HG03432 (cell line): Measurements from ENCODE around the gene GPAT3.
"Not testable (repeated sequence)": the region's sequence is repeated elsewhere in the genome, so short reads cannot be mapped to it uniquely, and the experiment has no call there.

Source experiments
- ATAC-seq: cut with Tn5 transposase; IDR thresholded peaks from one replicate; pipeline ENCODE4 v1.9.1; 2021; ENCODE audit warnings: mild to moderate bottlenecking, moderate library complexity; ENCODE audit not compliant: unreplicated experiment

The GPAT3 gene

GRCh38 chr4:83548151-83548905 is 12.4 kb downstream of the GPAT3 start:
- peak; percentile 92 for ATAC-seq

- no peak for ATAC-seq
Measured at GRCh38 chr4:83552083-83552482, 16.2 kb downstream of the GPAT3 start.

DNA sequence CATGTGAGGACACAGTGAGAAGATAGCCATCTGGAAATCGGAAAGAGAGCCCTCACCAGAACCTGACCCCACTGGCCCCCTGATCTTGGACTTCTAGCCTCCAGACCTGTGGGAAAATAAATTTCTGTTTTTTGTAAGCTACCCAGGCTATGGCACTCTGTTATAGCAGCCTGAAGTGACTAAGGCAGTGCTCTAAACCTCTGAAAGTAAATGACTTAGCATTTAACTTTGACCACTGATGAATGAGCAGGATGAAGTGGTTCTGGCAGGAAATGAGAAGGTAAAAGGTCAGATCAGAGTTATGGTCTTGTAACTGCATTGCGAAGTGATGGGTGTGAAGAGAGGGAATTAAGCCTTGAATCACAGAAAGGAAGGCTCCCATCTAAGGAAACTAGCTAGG is 17.0 kb downstream of the GPAT3 start:
- peak; percentile 73 for ATAC-seq

GRCh38 chr4:83556006-83556707 is 20.2 kb downstream of the GPAT3 start:
- no peak for ATAC-seq

DNA sequence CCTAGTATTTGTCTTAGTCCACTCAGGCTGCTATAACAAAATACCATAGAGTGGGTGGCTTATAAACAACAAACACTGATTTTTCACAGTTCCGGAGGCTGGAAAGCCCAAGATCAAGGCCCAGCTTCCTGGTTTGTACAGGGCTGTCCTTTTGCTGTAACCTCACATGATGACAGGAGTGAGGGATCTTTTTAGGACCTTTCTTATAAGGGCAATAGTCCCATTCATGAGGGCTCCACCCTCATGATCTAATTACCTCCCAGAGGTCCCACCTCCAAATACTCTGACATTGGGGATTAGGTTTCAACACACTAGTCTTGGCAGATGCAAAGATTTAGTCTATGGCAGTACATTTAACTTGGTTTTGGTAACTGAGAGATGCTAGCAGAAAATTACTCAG is 20.9 kb downstream of the GPAT3 start:
- ATAC-seq = no peak

DNA sequence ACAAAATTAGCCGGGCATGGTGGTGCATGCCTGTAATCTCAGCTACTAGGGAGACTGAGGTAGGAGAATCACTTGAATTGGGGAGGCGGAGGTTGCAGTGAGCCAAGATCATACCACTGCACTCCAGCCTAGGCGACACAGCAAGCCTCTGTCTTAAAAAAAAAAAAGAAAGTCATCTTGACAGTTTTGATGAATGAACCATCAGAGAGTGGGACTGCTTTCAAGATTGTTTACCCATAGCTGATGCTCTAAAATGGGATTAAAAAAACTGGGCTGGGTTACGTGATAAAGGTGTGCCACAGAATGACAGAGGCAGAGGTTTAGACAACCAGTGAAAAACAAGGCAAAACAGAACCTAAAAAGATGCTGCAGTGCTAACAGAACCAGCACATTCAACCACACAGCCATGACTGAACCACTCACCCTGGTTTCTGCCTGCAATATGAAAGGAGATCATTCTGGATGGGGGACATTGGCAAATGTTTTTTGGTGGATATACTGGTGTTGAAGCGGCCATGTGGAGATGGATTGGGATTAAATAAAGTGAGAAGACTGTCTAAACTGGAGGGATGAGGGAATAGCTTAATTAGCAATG is 22.2 kb downstream of the GPAT3 start:
- peak; percentile 27 for ATAC-seq

DNA sequence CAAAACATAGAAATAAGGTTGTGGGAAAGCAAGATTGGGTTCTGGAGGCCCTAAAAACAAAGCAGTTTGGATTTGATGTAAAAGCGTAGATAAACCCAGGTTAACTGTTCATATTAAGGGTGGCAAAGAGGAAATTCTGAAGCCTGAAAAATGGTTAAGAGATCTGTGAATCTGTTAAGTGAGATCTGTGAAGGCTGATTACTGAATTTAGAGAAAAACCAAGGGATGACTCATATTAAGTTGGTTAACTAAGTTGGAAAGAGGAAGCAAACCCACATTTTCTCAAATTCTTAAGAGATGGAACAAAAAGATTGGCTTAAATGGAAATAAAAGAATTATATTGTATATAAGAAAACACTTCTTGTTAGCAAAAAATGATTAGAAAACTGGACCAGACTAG is 22.8 kb downstream of the GPAT3 start:
- peak; percentile 38 for ATAC-seq

DNA sequence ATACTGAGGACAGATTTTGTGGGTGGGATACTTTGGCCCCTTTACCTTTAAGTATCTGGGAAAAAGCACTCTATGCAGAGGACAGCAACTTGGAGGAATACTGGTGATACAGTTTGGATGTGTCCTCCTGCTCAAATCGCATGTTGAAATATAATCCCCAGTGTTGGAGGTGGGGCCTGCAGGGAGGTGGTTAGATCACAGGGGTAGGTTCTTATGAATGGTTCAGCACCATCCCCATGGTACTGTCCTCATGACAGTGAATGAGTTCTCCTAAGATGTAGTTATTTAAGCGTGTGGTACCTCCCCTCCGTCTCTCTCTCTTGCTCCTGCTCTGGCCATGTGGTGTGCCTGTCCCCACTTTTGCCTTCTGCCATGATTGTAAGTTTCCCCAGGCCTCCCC is 24.6 kb downstream of the GPAT3 start:
- no peak for ATAC-seq

GRCh38 chr4:83561381-83561780 is 25.5 kb downstream of the GPAT3 start:
- no peak for ATAC-seq

DNA sequence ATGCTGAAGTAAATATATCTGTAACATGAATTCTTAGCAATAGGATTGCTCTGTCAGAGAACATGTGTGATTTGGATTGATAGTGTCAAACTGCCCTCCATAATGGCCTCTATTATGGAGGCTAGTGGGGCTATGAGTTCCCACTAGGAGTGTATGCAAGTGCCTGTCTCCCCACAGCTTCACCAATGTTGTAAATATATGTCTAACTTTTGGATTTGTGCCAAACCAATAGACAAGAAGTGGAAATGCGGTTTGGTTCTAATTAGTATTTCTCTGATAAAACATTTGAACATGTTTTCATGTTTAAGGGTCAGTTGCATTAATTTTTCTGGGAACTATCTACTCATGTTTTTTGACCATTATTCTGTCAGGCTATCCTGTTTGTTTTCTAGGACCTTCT is 28.1 kb downstream of the GPAT3 start:
- no peak for ATAC-seq

DNA sequence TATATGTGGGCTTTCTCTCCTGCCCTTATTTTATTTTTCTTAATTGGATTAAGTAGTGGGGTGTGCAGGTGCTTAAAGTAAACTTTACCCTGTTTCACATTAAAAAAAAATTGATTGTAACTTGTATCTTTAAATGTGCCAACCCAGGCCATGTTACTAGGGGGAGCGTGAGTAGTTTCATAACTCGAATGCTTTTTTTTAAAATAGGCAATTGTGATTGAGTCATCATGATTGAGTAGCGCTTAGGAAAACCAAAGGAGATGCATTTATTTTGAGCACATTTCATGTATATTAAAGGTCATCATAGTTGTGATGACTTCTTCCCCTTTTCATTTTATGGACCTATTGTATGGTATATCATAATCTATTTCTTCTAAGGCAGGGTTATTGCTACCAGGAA is 32.2 kb downstream of the GPAT3 start:
- ATAC-seq = no peak

DNA sequence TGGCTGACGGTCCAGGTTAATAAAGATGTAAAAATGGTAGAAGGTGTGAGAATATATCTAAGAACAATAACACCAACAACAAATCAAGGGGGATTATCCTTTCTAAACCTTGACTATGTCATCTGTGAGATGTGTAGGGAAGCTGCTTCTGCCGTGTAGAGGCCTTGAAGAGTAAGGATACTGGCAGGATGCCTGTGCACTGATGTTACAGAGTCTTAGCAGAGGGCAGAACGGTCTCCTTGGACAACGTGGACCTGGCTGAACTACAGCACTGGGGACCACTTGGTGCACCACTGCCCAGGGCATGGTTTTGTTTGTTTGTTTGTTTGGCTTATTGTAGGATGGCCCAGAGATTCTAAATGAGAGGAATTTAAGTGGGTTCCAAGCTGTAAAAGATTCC is 33.5 kb downstream of the GPAT3 start:
- ATAC-seq = no peak

DNA sequence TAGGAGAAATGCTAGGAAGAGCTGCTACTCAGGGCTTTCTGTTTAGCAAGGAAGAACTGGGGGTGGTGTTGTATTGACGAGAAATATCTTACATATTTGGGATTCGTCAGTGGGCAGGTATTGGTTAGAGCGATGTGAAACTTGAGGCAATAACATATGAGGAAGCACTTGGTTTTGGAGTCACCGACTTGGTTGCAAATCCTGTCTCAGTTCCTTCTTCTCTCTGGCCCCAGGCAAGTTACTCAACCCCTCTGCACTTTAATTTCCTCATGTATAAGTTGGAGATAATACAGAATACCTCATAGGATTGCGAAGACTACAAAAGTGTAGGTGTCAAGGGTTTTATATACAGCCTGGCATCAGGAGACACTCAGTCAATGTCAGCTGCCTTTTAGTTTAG is 34.1 kb downstream of the GPAT3 start:
- peak; percentile 92 for ATAC-seq

GRCh38 chr4:83572848-83573247 is 36.9 kb downstream of the GPAT3 start:
- ATAC-seq = no peak

- no peak for ATAC-seq
Measured at GRCh38 chr4:83574247-83574646, 38.3 kb downstream of the GPAT3 start.

GRCh38 chr4:83576237-83576636 is 40.3 kb downstream of the GPAT3 start:
- not testable (repeated sequence) for ATAC-seq

GRCh38 chr4:83581411-83582288 is 45.7 kb downstream of the GPAT3 start:
- ATAC-seq = peak; percentile 86

- peak; percentile 81 for ATAC-seq
Measured at GRCh38 chr4:83582289-83582785, 46.4 kb downstream of the GPAT3 start.

- no peak for ATAC-seq
Measured at GRCh38 chr4:83585982-83586508, 50.1 kb downstream of the GPAT3 start.

DNA sequence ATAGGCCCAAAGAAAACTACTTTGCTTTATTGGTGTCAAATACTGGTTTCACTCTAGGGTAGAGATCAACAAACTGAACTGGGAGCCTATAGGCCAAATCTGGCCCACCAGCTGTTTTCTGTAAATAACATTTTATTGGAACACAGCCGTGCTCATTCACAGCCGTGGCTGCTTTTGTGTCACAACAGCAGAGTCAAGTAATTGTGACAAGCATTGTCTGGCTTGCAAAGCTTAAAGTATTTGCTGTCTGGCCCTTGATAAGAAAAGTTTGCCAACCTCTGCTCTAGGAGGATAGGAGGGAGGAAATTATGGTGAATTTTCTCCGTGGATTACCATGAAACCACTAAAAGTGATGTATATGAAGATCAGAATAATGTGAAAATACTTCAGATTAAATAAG is 53.4 kb downstream of the GPAT3 start:
- no peak for ATAC-seq

DNA sequence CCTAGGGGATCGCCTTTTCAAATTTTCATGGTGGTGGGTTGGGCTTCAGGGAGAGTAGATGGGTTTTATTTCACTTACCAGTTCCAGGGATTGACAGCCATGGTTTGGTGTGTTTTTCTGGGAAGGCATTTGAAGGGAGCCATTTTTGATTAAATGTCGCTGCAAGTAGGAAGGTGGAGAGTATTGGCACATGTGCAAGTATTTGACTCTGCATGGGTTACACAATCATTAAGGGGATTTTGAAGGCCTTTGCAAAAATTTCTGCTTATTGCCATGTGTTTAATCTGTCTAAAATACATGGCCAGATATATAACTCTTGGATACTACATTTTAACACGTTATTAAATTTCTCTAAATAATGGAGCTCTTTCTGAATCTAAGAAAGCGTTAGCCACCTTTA is 55.1 kb downstream of the GPAT3 start:
- ATAC-seq = no peak
